GM19240 (cell line): Measurements from ENCODE around the gene CST6.

Source experiments
- DNase-seq: peaks from one replicate; pipeline ENCODE4 v3.0.0; 2011; ENCODE audit warnings: low spot score; ENCODE audit not compliant: insufficient read length

Gene CST6

DNA sequence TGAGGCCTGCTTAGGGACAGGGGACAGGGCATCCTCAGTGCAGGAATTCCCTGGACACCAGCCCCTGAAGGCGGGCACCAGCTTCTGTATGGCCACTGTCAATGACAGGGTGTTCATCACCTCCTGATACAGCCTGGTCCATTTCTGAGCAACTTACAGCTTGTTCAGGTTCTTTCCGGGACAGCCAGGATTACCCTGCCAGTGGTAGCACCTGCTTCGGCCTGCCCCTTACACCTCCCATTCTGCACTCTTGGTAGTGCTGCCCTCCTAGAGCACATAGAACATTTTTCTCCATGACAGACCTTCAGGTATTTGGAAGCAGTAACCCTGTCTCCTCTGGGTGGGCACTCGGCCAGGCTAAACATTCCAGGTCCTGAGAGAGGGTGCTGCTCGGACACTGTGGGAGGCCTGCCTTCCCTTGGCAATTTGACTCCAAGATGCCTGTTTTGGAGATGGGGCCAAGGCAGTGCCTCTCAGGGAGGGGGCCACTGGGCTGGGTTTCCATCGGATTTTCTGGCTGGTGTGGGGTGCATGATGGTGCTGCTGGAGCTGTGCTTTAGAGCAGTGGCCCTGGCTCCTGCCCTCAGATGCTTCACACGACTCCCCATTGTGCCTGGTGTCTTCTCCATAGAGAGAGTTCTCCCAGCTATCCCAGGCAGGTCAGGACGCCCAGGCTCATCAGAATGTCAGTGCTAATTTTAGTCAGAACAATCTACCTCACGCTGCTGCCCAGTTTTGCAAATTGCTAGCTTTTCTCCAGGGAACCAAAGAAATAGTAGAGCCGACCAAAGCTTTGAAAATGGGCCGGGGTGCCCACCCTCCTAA is 35.9 kb downstream of the CST6 start:
- no peak for DNase-seq

DNA sequence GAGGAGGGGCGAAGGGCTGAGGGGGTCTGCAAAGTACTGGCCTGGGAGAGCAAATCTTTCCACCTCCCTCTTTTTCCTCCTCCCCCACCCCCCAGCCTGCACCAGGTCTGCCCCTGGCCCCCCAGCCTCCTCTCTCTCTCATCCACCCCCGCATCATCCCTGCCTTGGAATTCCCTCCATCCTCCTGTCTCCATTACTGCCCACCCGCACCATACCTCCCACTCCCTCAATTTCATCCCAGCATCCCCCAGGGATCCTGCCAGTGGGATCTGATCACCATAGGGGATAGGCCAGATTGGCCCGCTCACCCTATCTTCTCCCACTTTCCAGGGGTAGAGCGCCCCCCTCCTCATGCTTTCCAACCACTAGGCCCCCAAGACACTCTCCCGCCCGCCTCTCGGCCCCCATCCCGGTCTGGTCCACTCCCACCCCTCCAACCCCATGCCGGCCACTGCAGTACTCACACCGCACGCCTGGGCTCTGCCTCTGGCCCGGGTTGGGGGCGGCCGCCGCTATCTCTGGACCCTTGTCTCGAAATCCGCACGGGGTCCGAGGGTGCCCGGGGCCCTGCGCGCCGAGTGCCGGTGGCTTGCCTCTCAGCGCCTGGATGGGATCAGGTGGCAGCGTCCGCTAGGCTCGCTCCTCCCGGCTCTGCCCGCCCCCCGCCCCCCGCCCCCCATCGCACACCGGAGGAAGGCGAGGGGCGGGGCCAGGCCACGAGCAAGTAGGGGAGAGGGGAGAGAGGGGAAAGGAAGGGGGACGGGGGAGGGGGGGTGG is 36.9 kb downstream of the CST6 start, which contains the start of gene GAL3ST3:
TSS of gene GAL3ST3 (minus strand) at position 615 of the 777 bp plus-strand sequence. CDS start 3,746 bp downstream, outside the sequence.
- no peak for DNase-seq

DNA sequence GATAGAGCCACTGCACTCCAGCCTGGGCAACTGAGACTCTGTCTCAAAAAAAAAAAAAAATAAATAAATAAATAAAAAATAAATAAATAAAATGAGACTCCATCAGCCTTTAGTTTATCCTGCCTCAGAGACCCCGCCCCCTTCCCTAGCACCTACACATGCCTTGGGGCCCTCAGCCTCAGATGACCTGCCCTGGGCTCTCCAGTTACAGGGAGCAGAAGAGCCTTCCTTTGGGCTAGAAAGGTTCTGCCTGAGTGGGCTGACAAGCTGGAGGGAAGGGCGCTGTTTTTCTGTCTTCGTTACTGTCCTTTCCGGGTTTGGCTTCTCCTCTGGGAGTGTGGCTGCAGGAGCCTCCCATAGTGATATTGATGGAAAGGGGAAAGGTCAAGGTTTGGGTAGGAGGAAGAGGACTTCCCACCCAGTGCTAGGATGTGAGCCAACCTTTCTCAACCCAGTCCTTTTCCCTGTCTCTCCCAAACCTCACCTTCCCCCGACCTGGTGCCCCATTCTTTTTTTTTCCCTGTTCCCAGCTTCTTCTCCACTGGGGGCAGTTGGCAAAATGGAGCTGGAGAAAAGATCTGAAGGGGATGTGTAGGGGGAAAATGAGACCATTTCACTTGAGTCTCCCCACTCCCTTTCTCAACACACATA is 38.9 kb downstream of the CST6 start:
- no peak for DNase-seq

GRCh38 chr11:66051371-66051765 is 39.6 kb downstream of the CST6 start:
- DNase-seq, result no peak

DNA sequence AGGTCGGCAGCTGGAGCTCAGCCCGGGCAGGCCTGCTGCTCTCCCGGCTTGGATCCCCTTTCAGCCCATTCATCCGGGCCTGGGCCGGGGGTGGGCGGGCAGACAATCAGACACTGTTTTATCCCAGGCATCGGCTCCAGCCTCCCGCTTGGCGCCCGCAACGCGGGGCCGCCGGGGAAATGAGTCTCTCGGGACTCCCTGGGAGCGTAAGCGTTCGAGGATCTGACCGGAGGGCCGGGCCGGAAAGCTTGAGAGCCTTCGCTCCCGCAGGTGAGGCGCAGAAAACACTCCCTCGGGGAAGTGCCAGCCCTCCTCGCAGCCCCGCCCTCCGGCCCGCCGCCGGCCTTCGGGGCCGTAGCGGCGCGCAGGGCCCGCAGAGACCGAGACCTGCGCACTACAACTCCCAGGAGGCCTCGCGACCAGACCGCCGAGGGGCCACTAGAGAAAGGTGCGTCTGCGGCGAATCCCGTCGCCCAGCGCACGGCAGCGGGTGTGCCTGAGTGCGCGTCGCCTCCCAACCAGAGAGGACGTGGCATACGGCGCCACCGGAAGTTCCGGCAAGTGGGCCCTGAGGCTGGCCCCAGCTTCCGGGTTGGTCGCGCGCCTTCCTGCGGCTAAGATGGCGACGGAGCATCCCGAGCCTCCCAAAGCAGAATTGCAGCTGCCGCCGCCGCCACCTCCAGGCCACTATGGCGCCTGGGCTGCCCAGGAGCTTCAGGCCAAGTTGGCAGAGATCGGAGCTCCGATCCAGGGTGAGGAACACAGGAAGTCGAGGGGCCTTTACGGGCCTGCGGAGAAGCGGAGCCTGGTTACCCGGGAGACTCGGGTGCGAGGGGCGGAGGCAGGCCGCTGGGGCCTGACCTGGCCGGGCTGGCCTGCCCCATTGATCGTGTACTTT is 40.2 kb downstream of the CST6 start, which contains the start of gene SF3B2:
TSS of gene SF3B2 (plus strand) at position 599 of the 898 bp plus-strand sequence. CDS start at position 620, 21 bp downstream.
- DNase-seq, result peak; percentile 91

DNA sequence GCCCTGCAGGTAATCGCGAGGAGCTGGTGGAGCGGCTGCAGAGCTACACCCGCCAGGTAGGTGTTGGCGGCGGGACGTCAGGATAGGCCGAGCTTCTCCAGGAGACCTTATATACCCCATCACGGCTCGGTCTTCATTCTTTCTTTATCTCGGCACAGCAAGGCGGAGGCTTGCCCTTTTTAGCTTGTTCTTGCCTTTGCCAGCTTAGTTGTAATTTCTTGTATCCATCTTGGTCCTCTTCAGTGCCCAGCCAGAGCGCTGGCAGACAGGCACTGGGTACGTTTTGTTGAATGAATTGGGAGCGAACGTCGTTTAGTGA is 40.8 kb downstream of the CST6 start:
- DNase-seq, result no peak

DNA sequence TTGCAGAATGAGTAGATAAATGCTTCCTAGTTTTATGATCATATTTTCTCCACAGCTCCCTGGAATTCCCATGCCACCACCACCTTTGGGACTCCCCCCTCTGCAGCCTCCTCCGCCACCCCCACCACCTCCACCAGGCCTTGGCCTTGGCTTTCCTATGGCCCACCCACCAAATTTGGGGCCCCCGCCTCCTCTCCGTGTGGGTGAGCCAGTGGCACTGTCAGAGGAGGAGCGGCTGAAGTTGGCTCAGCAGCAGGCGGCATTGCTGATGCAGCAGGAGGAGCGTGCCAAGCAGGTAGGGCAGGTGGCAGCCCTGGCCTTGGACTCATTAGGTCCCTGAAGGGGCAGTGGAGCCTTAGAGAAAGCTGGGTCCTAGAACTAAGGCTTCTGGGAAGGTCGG is 43.2 kb downstream of the CST6 start:
- no peak for DNase-seq

- DNase-seq, result no peak
These were observed 44.7 kb downstream of the CST6 start for GRCh38 chr11:66056501-66056900.

DNA sequence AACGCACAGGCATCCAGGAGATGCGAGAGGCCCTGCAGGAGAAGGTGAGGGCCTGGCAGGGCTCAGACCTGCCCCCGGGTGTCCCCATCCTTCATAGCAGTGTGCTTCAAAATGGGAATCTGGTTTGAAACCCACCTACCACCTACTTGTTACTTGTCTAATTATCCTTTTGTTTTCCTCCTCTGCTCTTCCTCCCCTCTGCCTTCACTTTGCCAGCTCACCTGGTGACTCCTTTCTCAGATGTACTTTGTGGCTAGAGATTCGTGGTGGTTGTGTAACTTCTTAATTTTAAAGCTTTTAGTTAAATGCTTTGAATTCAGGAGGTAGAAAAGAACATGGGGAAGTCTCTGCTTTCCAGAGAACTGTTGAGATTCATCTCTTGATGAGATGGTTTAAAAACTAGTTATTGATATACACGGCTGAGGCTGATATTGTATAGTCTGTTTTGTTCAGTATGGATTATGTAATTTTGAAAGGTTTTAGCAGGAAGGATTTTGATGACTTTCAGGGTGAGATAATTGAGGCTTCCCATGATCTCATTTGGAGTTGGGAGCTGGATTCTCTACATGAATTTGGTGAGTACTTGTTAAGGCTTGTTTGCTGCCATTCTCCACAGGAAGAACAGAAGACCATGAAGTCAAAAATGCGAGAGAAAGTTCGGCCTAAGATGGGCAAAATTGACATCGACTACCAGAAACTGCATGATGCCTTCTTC is 48.3 kb downstream of the CST6 start:
- no peak for DNase-seq

DNA sequence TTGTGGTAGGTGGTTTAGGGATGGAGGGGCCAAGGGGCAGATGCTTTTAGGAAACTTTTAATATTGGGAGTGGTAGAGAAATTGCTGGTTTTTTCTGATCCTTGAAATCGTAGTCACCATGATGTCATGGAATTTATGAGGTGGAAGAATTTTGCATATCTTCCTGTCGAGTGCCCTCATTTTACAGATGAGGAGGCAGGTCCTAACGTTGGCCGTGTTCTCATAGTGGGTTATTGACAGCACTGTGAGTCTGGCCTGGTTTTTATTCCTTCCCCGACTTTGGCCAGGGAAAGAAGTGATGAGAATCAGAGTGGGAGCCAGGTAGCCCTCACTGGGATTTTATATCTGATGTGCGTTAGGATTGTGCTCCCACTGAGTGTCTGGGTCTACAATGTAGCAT is 49.5 kb downstream of the CST6 start:
- no peak for DNase-seq

DNA sequence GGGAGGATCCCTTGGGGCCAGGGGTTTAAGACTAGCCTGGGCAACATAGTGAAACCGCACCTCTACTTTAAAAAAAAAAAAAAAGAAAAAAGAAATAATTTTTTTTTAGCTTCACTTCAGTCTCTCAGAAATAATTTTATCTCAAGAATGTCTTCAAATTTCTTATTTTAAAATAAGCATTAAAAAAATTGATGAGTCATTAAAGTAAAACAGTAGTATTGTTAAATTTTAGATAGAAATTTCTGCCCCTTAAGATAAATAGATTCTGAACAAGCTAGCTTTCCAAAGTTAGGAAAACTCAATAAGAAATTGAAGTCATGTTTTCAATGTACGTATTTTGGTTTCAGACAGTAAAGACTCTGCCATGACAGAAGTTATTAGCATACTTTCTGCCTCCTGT is 50.6 kb downstream of the CST6 start:
- DNase-seq, result no peak
